D721Med (cell line): ENCODE data around the gene CCDC63.
"Not testable (repeated sequence)": the region's sequence is repeated elsewhere in the genome, so short reads cannot be mapped to it uniquely, and the experiment has no call there.

Experiments
- DNase-seq: peaks from one replicate; pipeline ENCODE4 v3.0.0; 2011; ENCODE audit warnings: low spot score; ENCODE audit not compliant: insufficient read length
- FAIRE-seq: peaks from 2 replicates; lab custom pipeline; 2011; peaks lifted over from hg19 to GRCh38; lab: Jason Lieb, UNC
- CTCF ChIP-seq: IDR thresholded peaks from 2 replicates; pipeline ENCODE4 v1.5.1; 2012; ENCODE audit warnings: mild to moderate bottlenecking, control low read depth; ENCODE audit not compliant: insufficient read depth; ENCODE audit errors: missing control alignments

CCDC63 gene

DNA sequence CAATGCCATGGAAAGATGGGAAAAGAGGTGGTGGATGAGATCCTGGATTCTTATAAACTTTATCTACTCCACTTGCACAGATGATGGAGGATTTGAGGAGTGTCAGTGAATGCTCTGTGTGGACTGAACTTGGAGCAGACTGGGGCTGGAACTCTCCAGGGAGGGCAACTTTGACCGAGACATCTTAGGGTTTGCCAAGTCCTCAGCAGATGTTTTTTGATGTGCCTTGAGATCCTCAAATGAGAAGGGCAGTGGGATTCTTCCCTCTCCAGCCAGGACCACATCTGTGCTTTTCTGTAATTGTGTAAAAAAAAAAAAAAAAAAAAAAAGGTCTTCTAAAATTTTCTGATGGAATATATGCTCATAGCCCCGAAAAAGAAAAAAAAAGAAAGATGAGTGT, 96.6 kb downstream of the CCDC63 start:
- no peak for FAIRE-seq
- TF ChIP-seq CTCF: no peak
- no peak for DNase-seq

GRCh38 chr12:110948041-110948440, 101.3 kb downstream of the CCDC63 start:
- TF ChIP-seq CTCF: no peak
- DNase-seq (no peak), FAIRE-seq (no peak)

- FAIRE-seq, DNase-seq: not testable (repeated sequence)
Measured at GRCh38 chr12:110950466-110950865, 103.7 kb downstream of the CCDC63 start.

DNA sequence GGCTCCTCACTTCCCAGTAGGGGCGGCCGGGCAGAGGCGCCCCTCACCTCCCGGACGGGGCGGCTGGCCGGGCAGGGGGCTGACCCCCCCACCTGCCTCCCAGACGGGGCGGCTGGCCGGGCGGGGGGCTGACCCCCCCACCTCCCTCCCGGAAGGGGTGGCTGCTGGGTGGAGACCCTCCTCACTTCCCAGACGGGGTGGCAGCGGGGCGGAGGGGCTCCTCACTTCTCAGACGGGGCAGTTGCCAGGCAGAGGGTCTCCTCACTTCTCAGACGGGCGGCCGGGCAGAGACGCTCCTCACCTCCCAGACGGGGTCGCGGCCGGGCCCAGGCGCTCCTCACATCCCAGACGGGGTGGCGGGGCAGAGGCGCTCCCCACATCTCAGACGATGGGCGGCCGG, 104.1 kb downstream of the CCDC63 start:
- DNase-seq, FAIRE-seq: not testable (repeated sequence)
